GM10248 (cell line): ENCODE data around the gene CFAP119.

Source experiments
- CTCF ChIA-PET: fragments of 300-600 bp; sonication (Branson Sonifier 250); formaldehyde crosslinking; extraction: SDS; loops from one replicate; lab custom pipeline; 2021; ENCODE audit warnings: antibody characterized with exemption; lab: Yijun Ruan, JAX
- POLR2A ChIA-PET: fragments of 350-650 bp; sonication (Branson Sonifier 250); formaldehyde crosslinking; extraction: SDS; loops from one replicate; lab custom pipeline; 2020; ENCODE audit warnings: antibody characterized with exemption; lab: Yijun Ruan, JAX
- DNase-seq: peaks from one replicate; pipeline ENCODE4 v3.0.0; 2012; ENCODE audit errors: extremely low spot score
- TF ChIP-seq, protein P1 (sequence below): IDR thresholded peaks from 2 replicates; pipeline ENCODE4 v1.5.1; 2012; ENCODE audit warnings: mild to moderate bottlenecking, low read depth; ENCODE audit errors: extremely low read depth, missing control alignments, control extremely low read depth

The CFAP119 gene

DNA sequence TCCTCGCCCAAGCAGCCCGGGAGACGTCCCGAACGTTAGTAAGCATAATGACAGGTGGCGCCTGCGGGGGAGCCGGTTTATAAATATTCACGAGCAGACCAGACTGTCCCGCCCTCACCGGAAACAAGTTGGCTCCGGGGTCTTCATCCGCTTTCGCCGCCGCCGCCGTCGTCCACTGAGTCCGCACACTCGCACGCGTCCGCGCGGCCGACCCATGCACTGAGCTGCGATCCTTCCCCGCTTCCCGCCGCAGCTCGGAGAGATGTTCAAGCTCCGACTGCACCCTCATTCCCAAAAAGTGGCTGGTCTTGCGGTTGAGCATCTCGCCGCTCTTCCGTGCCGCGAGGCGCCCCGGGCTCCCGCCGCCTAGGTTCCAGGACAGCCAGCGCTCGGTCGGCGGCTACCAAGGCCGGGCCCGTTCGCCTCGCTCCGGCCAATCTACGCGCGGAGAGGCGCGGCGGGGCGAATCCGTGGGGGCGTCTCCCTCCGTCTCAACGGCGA lies 385 bp downstream of the CFAP119 start:
- DNase-seq: peak; percentile 69
- POLR2A ChIA-PET: no interaction called here
- TF ChIP-seq, protein P1, sequence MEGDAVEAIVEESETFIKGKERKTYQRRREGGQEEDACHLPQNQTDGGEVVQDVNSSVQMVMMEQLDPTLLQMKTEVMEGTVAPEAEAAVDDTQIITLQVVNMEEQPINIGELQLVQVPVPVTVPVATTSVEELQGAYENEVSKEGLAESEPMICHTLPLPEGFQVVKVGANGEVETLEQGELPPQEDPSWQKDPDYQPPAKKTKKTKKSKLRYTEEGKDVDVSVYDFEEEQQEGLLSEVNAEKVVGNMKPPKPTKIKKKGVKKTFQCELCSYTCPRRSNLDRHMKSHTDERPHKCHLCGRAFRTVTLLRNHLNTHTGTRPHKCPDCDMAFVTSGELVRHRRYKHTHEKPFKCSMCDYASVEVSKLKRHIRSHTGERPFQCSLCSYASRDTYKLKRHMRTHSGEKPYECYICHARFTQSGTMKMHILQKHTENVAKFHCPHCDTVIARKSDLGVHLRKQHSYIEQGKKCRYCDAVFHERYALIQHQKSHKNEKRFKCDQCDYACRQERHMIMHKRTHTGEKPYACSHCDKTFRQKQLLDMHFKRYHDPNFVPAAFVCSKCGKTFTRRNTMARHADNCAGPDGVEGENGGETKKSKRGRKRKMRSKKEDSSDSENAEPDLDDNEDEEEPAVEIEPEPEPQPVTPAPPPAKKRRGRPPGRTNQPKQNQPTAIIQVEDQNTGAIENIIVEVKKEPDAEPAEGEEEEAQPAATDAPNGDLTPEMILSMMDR: no peak
- CTCF ChIA-PET: no interaction called here

DNA sequence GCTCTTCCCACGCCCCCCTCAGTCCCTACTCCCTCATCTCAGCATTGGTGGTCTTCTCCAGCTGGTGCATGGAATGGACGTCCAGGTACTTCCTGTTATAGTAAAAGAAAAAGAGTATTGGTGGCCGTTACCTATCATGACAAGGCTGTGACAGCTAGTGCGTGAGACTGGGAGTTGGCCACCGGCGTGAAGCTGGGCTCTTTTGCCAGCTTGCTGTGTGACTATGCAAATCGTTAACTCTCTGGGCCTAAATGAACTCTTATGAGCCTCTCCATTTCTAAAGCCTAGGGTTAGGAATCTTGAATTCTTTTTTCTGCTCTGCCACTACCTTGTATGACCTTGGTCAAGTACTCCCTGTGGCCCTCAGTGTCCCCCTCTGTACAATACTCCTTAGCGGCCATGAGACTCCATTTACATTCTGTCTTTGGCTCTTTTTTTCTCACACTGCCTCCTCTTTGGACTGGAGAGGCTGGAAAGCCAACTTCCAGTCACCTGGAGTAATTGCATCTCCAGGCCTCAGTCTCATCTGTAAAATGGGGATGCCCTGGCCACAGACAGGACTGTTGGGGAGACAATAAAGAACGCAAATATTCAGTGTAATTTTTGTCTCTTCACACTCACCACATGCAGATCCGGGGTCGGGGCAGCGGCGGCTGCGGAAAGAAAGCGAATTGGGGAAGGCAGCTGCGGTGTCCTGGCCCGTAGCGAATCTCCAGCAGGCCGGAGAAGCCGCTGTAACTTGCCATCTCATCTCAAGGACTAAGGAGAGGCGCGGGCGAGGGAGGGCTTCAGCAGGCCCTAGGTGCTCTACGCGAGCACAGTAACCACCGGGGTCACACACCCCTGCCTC lies 1.1 kb downstream of the CFAP119 start:
- TF ChIP-seq, protein P1: no peak
- POLR2A ChIA-PET: interaction anchor here (1.4 kb wide), 1 partner anchor 13 kb away, joined by 6 read pairs; the partner anchor contains the start of gene PHKG2
- no peak for DNase-seq
- CTCF ChIA-PET: interaction anchor here (0.9 to 2.2 kb wide), 6 partner anchors 10 to 107 kb away, joined by 3 to 7 read pairs (median 4); partner anchors contain the start of gene PHKG2

- TF ChIP-seq, protein P1: no peak
- ChIA-PET CTCF (interaction anchor here (0.8 to 2.2 kb wide), 9 partner anchors 9 to 108 kb away, joined by 3 to 7 read pairs (median 3); partner anchors contain the start of gene PHKG2), POLR2A (interaction anchor here (1.3 to 1.4 kb wide), 2 partner anchors 8 to 12 kb away, joined by 3 to 6 read pairs; partner anchors contain the start of gene PHKG2)
- DNase-seq: no peak
These were observed 1.8 kb downstream of the CFAP119 start for GRCh38 chr16:30760001-30760559.

DNA sequence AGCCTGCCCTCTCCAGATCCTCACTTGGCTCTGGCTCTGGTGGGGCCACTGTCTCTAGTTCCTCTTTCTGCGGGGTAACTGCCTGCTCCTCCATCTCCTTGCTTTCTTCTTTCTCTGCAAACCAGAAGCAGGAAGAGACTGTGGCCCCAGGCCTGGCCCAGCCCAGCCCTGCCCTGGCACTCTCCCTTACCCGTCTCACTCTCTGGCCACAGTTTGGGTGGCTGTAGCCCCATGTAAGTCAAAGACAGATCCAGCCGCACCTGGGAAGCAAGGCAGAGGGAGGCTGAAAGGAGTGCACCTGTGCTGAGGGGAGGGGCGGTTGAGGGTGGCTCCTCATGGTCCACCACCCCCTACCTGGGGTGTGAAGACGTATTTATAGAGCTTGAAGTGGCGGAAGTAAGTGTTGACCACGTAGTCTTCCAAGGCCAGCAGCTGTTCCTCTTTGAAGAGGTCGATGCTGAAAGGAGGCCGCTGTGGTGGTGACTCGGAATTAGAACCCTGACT lies 2.8 kb downstream of the CFAP119 start:
- POLR2A ChIA-PET: interaction anchor here (1.3 to 1.4 kb wide), 2 partner anchors 9 to 11 kb away, joined by 3 to 6 read pairs; partner anchors contain the start of gene PHKG2
- TF ChIP-seq, protein P1: no peak
- no peak for DNase-seq
- CTCF ChIA-PET: interaction anchor here (0.8 to 2.2 kb wide), 8 partner anchors 10 to 143 kb away, joined by 3 to 7 read pairs (median 3); partner anchors contain the start of gene PHKG2

GRCh38 chr16:30757316-30757715 lies 4.5 kb downstream of the CFAP119 start:
- POLR2A ChIA-PET: no interaction called here
- CTCF ChIA-PET: no interaction called here
- TF ChIP-seq, protein P1: no peak
- no peak for DNase-seq

DNA sequence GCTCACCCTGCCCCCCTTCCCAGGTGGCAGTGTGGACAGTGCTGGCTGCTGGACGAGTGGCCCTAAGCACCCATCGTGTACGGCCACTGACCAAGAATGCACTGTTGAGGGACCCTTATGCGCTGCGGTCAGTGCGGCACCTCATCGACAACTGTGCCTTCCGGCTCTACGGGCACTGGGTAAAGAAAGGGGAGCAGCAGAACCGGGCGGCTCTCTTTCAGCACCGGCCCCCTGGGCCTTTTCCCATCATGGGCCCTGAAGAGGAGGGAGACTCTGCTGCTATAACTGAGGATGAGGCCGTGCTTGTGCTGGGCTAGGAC lies 5.1 kb downstream of the CFAP119 start:
- no peak for DNase-seq
- TF ChIP-seq, protein P1: no peak
- CTCF ChIA-PET: no interaction called here
- POLR2A ChIA-PET: no interaction called here
